Effector CD8-positive, alpha-beta T cell (primary cell): ENCODE measurements around the gene LPO.

Source experiments
- DNase-seq: peaks from one replicate; lab custom pipeline; 2025; lab: John Stamatoyannopoulos, UW
- total RNA-seq, 4 experiments: gene quantifications; one replicate each; lab custom pipeline; 2026; lab: John Stamatoyannopoulos, UW

Gene LPO
- total RNA-seq: 0 to 0.18 (median 0) reads per million in 4 experiments

- DNase-seq: no peak
Measured at GRCh38 chr17:58238147-58238634, at the start of gene LPO. Gene LPO, plus strand, starts transcription at chr17:58238584. Its CDS starts 4,396 bp downstream, at chr17:58242980.

GRCh38 chr17:58189436-58190146 lies 48.8 kb upstream of the LPO start:
- DNase-seq: no peak

- no peak for DNase-seq
Measured at GRCh38 chr17:58191241-58191896, 47.0 kb upstream of the LPO start.

- DNase-seq: no peak
Measured at GRCh38 chr17:58192612-58193011, 45.8 kb upstream of the LPO start, which contains the start of gene EPX. Gene EPX, plus strand, starts transcription at chr17:58192726. Its CDS starts 121 bp downstream, at chr17:58192847.

GRCh38 chr17:58193641-58194255 lies 44.6 kb upstream of the LPO start:
- no peak for DNase-seq

GRCh38 chr17:58195518-58196123 lies 42.8 kb upstream of the LPO start:
- DNase-seq: no peak

GRCh38 chr17:58196610-58197009 lies 41.8 kb upstream of the LPO start:
- no peak for DNase-seq

- DNase-seq: peak; percentile 30
Measured at GRCh38 chr17:58200024-58200633, 38.3 kb upstream of the LPO start.

GRCh38 chr17:58202859-58203258 lies 35.5 kb upstream of the LPO start:
- DNase-seq: no peak

- no peak for DNase-seq
Measured at GRCh38 chr17:58204796-58205195, 33.6 kb upstream of the LPO start.

GRCh38 chr17:58205936-58206335 lies 32.4 kb upstream of the LPO start:
- DNase-seq: no peak

- DNase-seq: no peak
Measured at GRCh38 chr17:58207451-58207850, 30.9 kb upstream of the LPO start.

GRCh38 chr17:58208344-58208743 lies 30.0 kb upstream of the LPO start:
- DNase-seq: no peak

GRCh38 chr17:58210922-58211321 lies 27.5 kb upstream of the LPO start:
- DNase-seq: no peak

- DNase-seq: no peak
Measured at GRCh38 chr17:58215685-58216084, 22.7 kb upstream of the LPO start.

GRCh38 chr17:58217766-58218165 lies 20.6 kb upstream of the LPO start:
- no peak for DNase-seq

GRCh38 chr17:58219007-58219788 lies 19.2 kb upstream of the LPO start, which contains the start of gene MKS1:
Gene MKS1, minus strand, starts transcription at chr17:58219255. Its CDS starts 25 bp downstream, at chr17:58219230.
- peak; percentile 90 for DNase-seq

- no peak for DNase-seq
Measured at GRCh38 chr17:58219789-58220183, 18.6 kb upstream of the LPO start.

GRCh38 chr17:58224315-58224714 lies 14.1 kb upstream of the LPO start:
- no peak for DNase-seq

GRCh38 chr17:58227733-58228132 lies 10.7 kb upstream of the LPO start:
- no peak for DNase-seq

GRCh38 chr17:58228679-58229078 lies 9.7 kb upstream of the LPO start:
- DNase-seq: no peak
